Measurements from ENCODE around the gene RAB6B. TPM values are rescaled to one million over a fixed set of nuclear protein-coding genes. Genes with fewer than 3 reads are reported as not detected.

The RAB6B gene
- total and polyA plus RNA-seq, 4 donors, result 1.8 to 5.1 (median 3.2) TPM

DNA sequence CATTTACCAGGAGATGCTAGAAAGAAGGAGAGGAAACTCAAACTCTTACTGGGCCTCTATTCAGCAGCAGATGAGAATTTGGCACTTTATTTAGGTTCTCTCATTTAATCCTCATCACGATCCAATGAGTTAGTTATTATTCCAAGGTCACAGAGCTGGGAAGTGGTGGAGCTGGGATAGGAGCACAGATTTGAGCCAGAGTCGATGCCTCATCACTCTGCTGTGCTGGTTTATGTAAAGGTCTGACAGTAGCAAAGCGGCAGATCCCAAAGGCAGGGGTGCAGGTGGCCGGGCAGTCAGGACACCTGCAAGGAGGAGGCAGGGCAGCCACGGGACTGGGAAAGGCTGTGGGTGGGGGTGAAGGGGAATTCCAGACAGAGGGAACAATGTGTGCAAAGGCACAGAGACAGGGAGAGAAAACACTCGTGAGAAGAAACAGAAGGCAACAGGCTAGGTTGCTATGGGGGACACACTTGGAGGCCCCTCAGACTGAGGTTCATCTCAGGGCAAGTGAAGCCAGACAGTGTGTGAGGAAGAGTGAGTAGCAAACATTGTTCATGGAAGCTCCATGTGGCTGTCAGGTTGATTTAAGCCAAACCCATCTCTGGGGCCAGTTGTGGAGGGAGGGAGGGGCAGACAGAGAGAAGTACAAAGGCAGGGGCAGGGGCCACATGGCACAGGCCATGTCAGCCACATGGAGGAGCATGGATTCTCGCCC is 26.8 kb downstream of the RAB6B start:
- DNase-seq (peak in 1 of 3 donors; percentile 13), ATAC-seq (ENCODE audit: insufficient read depth, low FRiP score) (no peak)
- no peaks in the 10 kb centered on the region for H3K4me1 ChIP-seq (ENCODE audit: control insufficient read depth in 5 of 5, insufficient read depth in 5 of 5, low read length in 5 of 5)
- TF ChIP-seq, protein P1, sequence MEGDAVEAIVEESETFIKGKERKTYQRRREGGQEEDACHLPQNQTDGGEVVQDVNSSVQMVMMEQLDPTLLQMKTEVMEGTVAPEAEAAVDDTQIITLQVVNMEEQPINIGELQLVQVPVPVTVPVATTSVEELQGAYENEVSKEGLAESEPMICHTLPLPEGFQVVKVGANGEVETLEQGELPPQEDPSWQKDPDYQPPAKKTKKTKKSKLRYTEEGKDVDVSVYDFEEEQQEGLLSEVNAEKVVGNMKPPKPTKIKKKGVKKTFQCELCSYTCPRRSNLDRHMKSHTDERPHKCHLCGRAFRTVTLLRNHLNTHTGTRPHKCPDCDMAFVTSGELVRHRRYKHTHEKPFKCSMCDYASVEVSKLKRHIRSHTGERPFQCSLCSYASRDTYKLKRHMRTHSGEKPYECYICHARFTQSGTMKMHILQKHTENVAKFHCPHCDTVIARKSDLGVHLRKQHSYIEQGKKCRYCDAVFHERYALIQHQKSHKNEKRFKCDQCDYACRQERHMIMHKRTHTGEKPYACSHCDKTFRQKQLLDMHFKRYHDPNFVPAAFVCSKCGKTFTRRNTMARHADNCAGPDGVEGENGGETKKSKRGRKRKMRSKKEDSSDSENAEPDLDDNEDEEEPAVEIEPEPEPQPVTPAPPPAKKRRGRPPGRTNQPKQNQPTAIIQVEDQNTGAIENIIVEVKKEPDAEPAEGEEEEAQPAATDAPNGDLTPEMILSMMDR (IDR thresholded peaks at IDR 0.05; ENCODE audit: control extremely low read depth, extremely low read depth), result no peak
- H3K27ac ChIP-seq (ENCODE audit: low read depth in 1 of 2, low read length in 1 of 2), result no peak overlapping the region
- H3K4me3 ChIP-seq, result no peak overlapping the region
- H3K36me3 ChIP-seq (ENCODE audit: control insufficient read depth in 4 of 4, insufficient read depth in 4 of 4, low read length in 4 of 4), result no peaks in the 10 kb centered on the region
- 70 to 89% methylated on average over 7 of the region's 7 CpGs for WGBS, 2 donors
- peaks cover 0 to 2% (median 0%) of the 10 kb centered on the region in 4 donors for H3K9me3 ChIP-seq (ENCODE audit: control insufficient read depth in 4 of 4, insufficient read depth in 3 of 4, low read length in 3 of 4)
- no peaks in the 10 kb centered on the region for H3K27me3 ChIP-seq (ENCODE audit: control insufficient read depth in 3 of 3, insufficient read depth in 3 of 3, low read length in 2 of 3)
- no peak overlapping the region for H3K9ac ChIP-seq (ENCODE audit: insufficient read depth in 1 of 2, low read length in 2 of 2)

DNA sequence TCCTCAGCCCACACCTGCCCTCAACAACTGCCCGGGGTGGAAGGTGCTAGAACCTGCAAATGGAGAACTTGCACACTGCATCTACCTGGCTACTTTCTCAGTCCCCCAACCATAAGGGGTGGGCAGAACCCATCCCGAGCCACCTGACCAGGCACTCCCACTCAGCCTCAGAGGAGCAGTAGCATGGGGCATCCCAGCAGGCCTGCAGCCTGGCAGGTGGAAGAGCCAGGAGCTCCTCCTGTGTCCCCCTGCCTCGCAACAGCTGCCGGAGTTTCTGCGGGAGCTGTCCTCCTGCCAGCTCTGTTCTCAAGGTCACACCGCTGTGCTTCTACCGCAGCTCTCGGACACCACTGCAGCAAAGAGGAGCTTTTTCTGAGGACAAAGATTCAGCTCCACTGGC is 27.5 kb downstream of the RAB6B start:
- H3K27ac ChIP-seq (ENCODE audit: low read depth in 1 of 2, low read length in 1 of 2), result no peak overlapping the region
- H3K9ac ChIP-seq (ENCODE audit: insufficient read depth in 1 of 2, low read length in 2 of 2), result no peak overlapping the region
- TF ChIP-seq, protein P1 (IDR thresholded peaks at IDR 0.05; ENCODE audit: control extremely low read depth, extremely low read depth), result no peak
- H3K9me3 ChIP-seq (ENCODE audit: control insufficient read depth in 4 of 4, insufficient read depth in 3 of 4, low read length in 3 of 4), result peaks cover 0 to 2% (median 0%) of the 10 kb centered on the region in 4 donors
- H3K36me3 ChIP-seq (ENCODE audit: control insufficient read depth in 4 of 4, insufficient read depth in 4 of 4, low read length in 4 of 4), result no peaks in the 10 kb centered on the region
- no peak for ATAC-seq (ENCODE audit: insufficient read depth, low FRiP score)
- H3K27me3 ChIP-seq (ENCODE audit: control insufficient read depth in 3 of 3, insufficient read depth in 3 of 3, low read length in 2 of 3), result no peaks in the 10 kb centered on the region
- DNase-seq, result no peak
- WGBS, 2 donors, result 75 to 84% methylated on average over 8 of the region's 8 CpGs
- H3K4me1 ChIP-seq (ENCODE audit: control insufficient read depth in 5 of 5, insufficient read depth in 5 of 5, low read length in 5 of 5), result no peaks in the 10 kb centered on the region
- no peak overlapping the region for H3K4me3 ChIP-seq

DNA sequence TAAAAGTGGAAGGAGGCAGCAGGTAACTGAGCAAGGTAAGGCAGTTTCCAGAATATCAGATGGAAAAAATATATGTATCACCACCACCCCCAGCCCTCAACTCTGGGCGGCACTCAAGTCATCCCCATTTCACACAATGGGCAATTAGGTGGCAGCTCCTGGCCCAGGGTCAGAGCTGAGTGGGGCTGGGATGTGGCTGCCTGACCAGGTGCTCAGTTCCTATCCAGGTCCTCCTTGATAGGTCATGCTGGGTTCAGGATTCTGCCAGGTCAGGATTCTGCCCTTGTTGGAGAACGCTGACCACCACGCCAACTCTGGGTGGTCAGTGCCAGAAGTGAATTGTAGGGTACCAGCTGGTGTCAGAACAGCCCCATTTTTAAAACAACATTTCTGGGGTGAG is 29.5 kb downstream of the RAB6B start:
- WGBS, 2 donors, result 99 to 100% methylated on average over 3 of the region's 3 CpGs
- no peak for DNase-seq

More for the DNA sequence above, 29.5 kb downstream of the RAB6B start:
- Histone ChIP-seq H3K27ac (ENCODE audit: low read depth in 1 of 2, low read length in 1 of 2) (no peak overlapping the region), H3K36me3 (ENCODE audit: control insufficient read depth in 4 of 4, insufficient read depth in 4 of 4, low read length in 4 of 4) (no peaks in the 10 kb centered on the region), H3K9me3 (ENCODE audit: control insufficient read depth in 4 of 4, insufficient read depth in 3 of 4, low read length in 3 of 4) (peaks cover 0 to 2% (median 0%) of the 10 kb centered on the region in 4 donors), H3K27me3 (ENCODE audit: control insufficient read depth in 3 of 3, insufficient read depth in 3 of 3, low read length in 2 of 3) (no peaks in the 10 kb centered on the region), H3K9ac (ENCODE audit: insufficient read depth in 1 of 2, low read length in 2 of 2) (no peak overlapping the region), H3K4me1 (ENCODE audit: control insufficient read depth in 5 of 5, insufficient read depth in 5 of 5, low read length in 5 of 5) (no peaks in the 10 kb centered on the region), H3K4me3 (no peak overlapping the region)
- no peak for ATAC-seq (ENCODE audit: insufficient read depth, low FRiP score)
- TF ChIP-seq, protein P1 (IDR thresholded peaks at IDR 0.05; ENCODE audit: control extremely low read depth, extremely low read depth), result no peak
